ENCODE measurements around the gene NRF1. TPM values are rescaled to one million over a fixed set of nuclear protein-coding genes. Genes with fewer than 3 reads are reported as not detected.

Gene NRF1
- total and polyA plus RNA-seq, 2 of the 13 experiments (the other 11 are each of a cell fraction or from before 2014, with no cell fraction given): 9.3 to 10.1 TPM

DNA sequence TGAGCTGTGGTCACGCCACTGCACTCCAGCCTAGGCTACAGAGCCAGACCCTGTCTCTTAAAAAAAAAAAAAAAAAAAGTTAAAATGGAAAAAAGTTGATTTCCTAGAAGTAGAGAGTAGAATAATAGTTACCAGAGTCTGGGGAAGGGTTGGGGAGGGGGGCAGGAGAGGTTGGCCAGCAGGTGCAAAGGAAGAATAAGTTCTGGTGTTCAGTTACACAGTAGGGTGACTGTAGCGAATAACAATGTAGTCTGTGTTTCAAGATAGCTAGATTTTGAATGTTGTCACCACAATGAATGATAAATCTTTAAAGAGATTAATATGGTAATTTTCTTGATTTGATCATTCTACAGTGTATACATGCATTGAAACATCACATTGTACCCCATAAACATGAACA lies 142.9 kb downstream of the NRF1 start:
- Histone ChIP-seq H3K4me1 (ENCODE audit: insufficient read depth, low read length) (no peaks in the 10 kb centered on the region), H3K27ac (ENCODE audit: extremely low read length, insufficient read depth, low read length) (no peak overlapping the region), H3K79me2 (ENCODE audit: insufficient read depth, low read length) (no peaks in the 10 kb centered on the region), H3K4me2 (ENCODE audit: low read depth, low read length) (no peak overlapping the region), H3K36me3 (replicated peaks in 1 of 2; ENCODE audit: control insufficient read depth in 1 of 2, insufficient read depth in 2 of 2, low read length in 2 of 2) (peaks cover 3 to 13% of the 10 kb centered on the region in 2 experiments; a peak in 3 of 5 replicates), H3K9ac (ENCODE audit: insufficient read depth, low read depth, low read length) (no peak overlapping the region), H3K27me3 (ENCODE audit: control insufficient read depth in 1 of 2, insufficient read depth in 2 of 2, low read length in 2 of 2) (no peaks in the 10 kb centered on the region), H4K20me1 (ENCODE audit: insufficient read depth, low read length) (no peaks in the 10 kb centered on the region), H3K4me3 (replicated peaks in 1 of 3; ENCODE audit: insufficient read depth in 1 of 3, low read depth in 2 of 3, low read length in 3 of 3) (no peak overlapping the region), H3K9me3 (ENCODE audit: low read length) (no peaks in the 10 kb centered on the region), H2AFZ (ENCODE audit: low read length) (no peak overlapping the region)
- no peak for FAIRE-seq
- intact Hi-C loops (cut with micrococcal nuclease; ENCODE audit: unreplicated experiment): no loop called here
- WGBS (ENCODE audit: low lambda C conversion rate): 100% methylated on average over 2 of the region's 2 CpGs
- POLR2A ChIA-PET: no interaction called here
- no TSS peak for BruUV-seq (replicated peaks)
- CTCF ChIA-PET (ENCODE audit: low intra/inter-chr PET ratio, low total read pairs): no interaction called here
- no peak for ATAC-seq
- DNase-seq (ENCODE audit: low spot score): no peak
- in situ Hi-C loops (cut with HindIII; ENCODE audit: extremely low pct_ligation_motif_present, low pct_unique_long_range_greater_than_20kb): no loop called here
- TF ChIP-seq SP5 (CRISPR knock-in tag; IDR thresholded peaks at IDR 0.05; ENCODE audit: borderline replicate concordance, low read depth): no peak
- TF ChIP-seq FOXA3 (CRISPR knock-in tag; IDR thresholded peaks at IDR 0.05): no peak
- TF ChIP-seq AKAP8 (CRISPR knock-in tag; IDR thresholded peaks at IDR 0.05): no peak
- TF ChIP-seq TOPORS (CRISPR knock-in tag; IDR thresholded peaks at IDR 0.05): no peak
- no peak for TF ChIP-seq XRCC5 (optimal IDR thresholded peaks at IDR 0.05; ENCODE audit: low read length)
- no peak for TF ChIP-seq NR2F2 (IDR thresholded peaks at IDR 0.05; ENCODE audit: borderline replicate concordance, low read depth)

DNA sequence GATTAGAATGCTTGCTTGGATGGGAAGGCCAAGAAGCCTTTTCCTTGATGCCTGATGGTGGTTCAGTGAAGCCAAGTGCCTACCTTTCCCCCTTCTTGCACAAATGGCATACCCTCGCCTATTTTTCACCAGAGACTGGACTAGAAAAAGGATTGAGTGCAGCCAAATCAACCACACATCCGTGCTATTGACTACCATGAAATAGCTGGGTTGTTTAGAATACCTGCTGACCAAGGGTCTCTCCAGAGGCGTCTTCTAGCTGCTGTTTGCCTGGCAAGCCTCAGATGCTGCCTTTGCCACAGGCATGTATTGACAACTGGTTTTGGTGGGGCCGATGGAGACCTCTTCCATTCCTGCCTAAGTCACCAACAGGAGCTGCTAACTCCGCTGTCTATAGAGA lies 146.5 kb downstream of the NRF1 start:
- intact Hi-C loops (cut with micrococcal nuclease; ENCODE audit: unreplicated experiment) (no loop called here), in situ Hi-C loops (cut with HindIII; ENCODE audit: extremely low pct_ligation_motif_present, low pct_unique_long_range_greater_than_20kb) (no loop called here)
- Histone ChIP-seq H3K27ac (ENCODE audit: extremely low read length, insufficient read depth, low read length) (no peak overlapping the region), H3K4me1 (ENCODE audit: insufficient read depth, low read length) (no peaks in the 10 kb centered on the region), H3K9ac (ENCODE audit: insufficient read depth, low read depth, low read length) (no peak overlapping the region), H3K27me3 (ENCODE audit: control insufficient read depth in 1 of 2, insufficient read depth in 2 of 2, low read length in 2 of 2) (no peaks in the 10 kb centered on the region), H3K4me3 (replicated peaks in 1 of 3; ENCODE audit: insufficient read depth in 1 of 3, low read depth in 2 of 3, low read length in 3 of 3) (no peak overlapping the region), H3K9me3 (ENCODE audit: low read length) (no peaks in the 10 kb centered on the region), H2AFZ (ENCODE audit: low read length) (no peak overlapping the region), H3K79me2 (ENCODE audit: insufficient read depth, low read length) (no peaks in the 10 kb centered on the region), H4K20me1 (ENCODE audit: insufficient read depth, low read length) (no peaks in the 10 kb centered on the region), H3K4me2 (ENCODE audit: low read depth, low read length) (no peak overlapping the region), H3K36me3 (replicated peaks in 1 of 2; ENCODE audit: control insufficient read depth in 1 of 2, insufficient read depth in 2 of 2, low read length in 2 of 2) (peaks cover 1 to 13% of the 10 kb centered on the region in 2 experiments; a peak in 3 of 5 replicates)
- no peak for DNase-seq (ENCODE audit: low spot score)
- POLR2A ChIA-PET: no interaction called here
- CTCF ChIA-PET (ENCODE audit: low intra/inter-chr PET ratio, low total read pairs): no interaction called here
- WGBS (ENCODE audit: low lambda C conversion rate): 93% methylated on average over 5 of the region's 5 CpGs
- no TSS peak for BruUV-seq (replicated peaks)
- no peak for ATAC-seq
- no peak for FAIRE-seq
- TF ChIP-seq ZBTB7B (CRISPR knock-in tag; IDR thresholded peaks at IDR 0.05) (no peak), JUND (CRISPR knock-in tag; IDR thresholded peaks at IDR 0.05) (no peak), CREM (IDR thresholded peaks at IDR 0.05) (no peak), CREM (CRISPR knock-in tag; IDR thresholded peaks at IDR 0.05) (no peak), ZKSCAN1 (IDR thresholded peaks at IDR 0.05; ENCODE audit: low read length) (no peak), ZNF207 (IDR thresholded peaks at IDR 0.05; ENCODE audit: borderline replicate concordance) (no peak), ARNTL (CRISPR knock-in tag; IDR thresholded peaks at IDR 0.05) (no peak), FOXJ3 (CRISPR knock-in tag; IDR thresholded peaks at IDR 0.05; ENCODE audit: borderline replicate concordance) (no peak), GTF3A (CRISPR knock-in tag; conservative IDR thresholded peaks at IDR 0.05) (no peak), ZNF737 (CRISPR knock-in tag; IDR thresholded peaks at IDR 0.05; ENCODE audit: borderline replicate concordance) (no peak), ZNF124 (CRISPR knock-in tag; IDR thresholded peaks at IDR 0.05) (no peak), TCF7 (IDR thresholded peaks at IDR 0.05; ENCODE audit: low read depth) (no peak), FOXA1 (IDR thresholded peaks at IDR 0.05) (no peak), FOXA1 (CRISPR knock-in tag; IDR thresholded peaks at IDR 0.05) (no peak), ZNF235 (CRISPR knock-in tag; IDR thresholded peaks at IDR 0.05; ENCODE audit: borderline replicate concordance) (no peak)
- TF ChIP-seq, protein P1, sequence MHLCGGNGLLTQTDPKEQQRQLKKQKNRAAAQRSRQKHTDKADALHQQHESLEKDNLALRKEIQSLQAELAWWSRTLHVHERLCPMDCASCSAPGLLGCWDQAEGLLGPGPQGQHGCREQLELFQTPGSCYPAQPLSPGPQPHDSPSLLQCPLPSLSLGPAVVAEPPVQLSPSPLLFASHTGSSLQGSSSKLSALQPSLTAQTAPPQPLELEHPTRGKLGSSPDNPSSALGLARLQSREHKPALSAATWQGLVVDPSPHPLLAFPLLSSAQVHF (CRISPR knock-in tag; IDR thresholded peaks at IDR 0.05): no peak
- TF ChIP-seq, protein P2, sequence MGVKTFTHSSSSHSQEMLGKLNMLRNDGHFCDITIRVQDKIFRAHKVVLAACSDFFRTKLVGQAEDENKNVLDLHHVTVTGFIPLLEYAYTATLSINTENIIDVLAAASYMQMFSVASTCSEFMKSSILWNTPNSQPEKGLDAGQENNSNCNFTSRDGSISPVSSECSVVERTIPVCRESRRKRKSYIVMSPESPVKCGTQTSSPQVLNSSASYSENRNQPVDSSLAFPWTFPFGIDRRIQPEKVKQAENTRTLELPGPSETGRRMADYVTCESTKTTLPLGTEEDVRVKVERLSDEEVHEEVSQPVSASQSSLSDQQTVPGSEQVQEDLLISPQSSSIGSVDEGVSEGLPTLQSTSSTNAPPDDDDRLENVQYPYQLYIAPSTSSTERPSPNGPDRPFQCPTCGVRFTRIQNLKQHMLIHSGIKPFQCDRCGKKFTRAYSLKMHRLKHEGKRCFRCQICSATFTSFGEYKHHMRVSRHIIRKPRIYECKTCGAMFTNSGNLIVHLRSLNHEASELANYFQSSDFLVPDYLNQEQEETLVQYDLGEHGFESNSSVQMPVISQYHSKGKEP (CRISPR knock-in tag; IDR thresholded peaks at IDR 0.05): no peak
